CD4-positive, CD25-positive, alpha-beta regulatory T cell (primary cell): Measurements from ENCODE around the gene ZNF41. TPM values are rescaled to one million over a fixed set of nuclear protein-coding genes. Genes with fewer than 3 reads are reported as not detected.
"Not testable (repeated sequence)": the region's sequence is repeated elsewhere in the genome, so short reads cannot be mapped to it uniquely, and the experiment has no call there.

Experiments
- ATAC-seq, 2 donors: fragments of 150-1000 bp; cut with Tn5 transposase; one replicate each; pipeline ENCODE4 v1.10.0; 2021; ENCODE audit warnings: low read depth in 2 of 2, moderate number of reproducible peaks in 2 of 2, moderate library complexity in 1 of 2
- DNase-seq, 3 donors: peaks; one replicate each; pipeline versions ENCODE4 v3.0.0 to v3.0.0-alpha.2; 2012 to 2022; ENCODE audit warnings: mixed read lengths in 1 of 3
- H3K27ac ChIP-seq: one replicate; pipeline ENCODE4 v1.7.0; 2013; ENCODE audit warnings: mild to moderate bottlenecking, low read length; ENCODE audit not compliant: insufficient read depth, poor library complexity, severe bottlenecking
- H3K27me3 ChIP-seq: one replicate; pipeline ENCODE4 v1.7.0; 2013; ENCODE audit warnings: low read length; ENCODE audit not compliant: control insufficient read depth, insufficient read depth
- H3K36me3 ChIP-seq: one replicate; pipeline ENCODE4 v1.7.0; 2013; ENCODE audit warnings: mild to moderate bottlenecking, low read length, moderate library complexity; ENCODE audit not compliant: control insufficient read depth, insufficient read depth
- H3K4me1 ChIP-seq: 2 replicates; pipeline ENCODE4 v1.7.0; 2013; ENCODE audit warnings: mild to moderate bottlenecking, low read length; ENCODE audit not compliant: insufficient read depth, control insufficient read depth, poor library complexity, severe bottlenecking
- H3K4me3 ChIP-seq: one replicate; pipeline ENCODE4 v1.7.0; 2013; ENCODE audit warnings: low read depth, mild to moderate bottlenecking, low read length, moderate library complexity
- H3K9me3 ChIP-seq, 2 experiments: 1 replicate in 1 of 2; 2 replicates in 1 of 2; pipeline ENCODE4 v1.7.0; 2013; ENCODE audit warnings: low read length in 2 of 2, mild to moderate bottlenecking in 1 of 2, moderate library complexity in 1 of 2; ENCODE audit not compliant: control insufficient read depth in 2 of 2
- H3K27ac Mint-ChIP-seq, 3 donors: one replicate each; pipeline ENCODE4 v1.8.0; 2020 to 2022; ENCODE audit warnings: mild to moderate bottlenecking in 3 of 3, mixed read lengths in 3 of 3, moderate library complexity in 2 of 3
- H3K27me3 Mint-ChIP-seq: one replicate; pipeline ENCODE4 v1.8.0; 2022; ENCODE audit warnings: mild to moderate bottlenecking, mixed read lengths
- H3K36me3 Mint-ChIP-seq: one replicate; pipeline ENCODE4 v1.8.0; 2020; ENCODE audit warnings: mixed read lengths
- H3K4me1 Mint-ChIP-seq, 4 donors: one replicate each; pipeline ENCODE4 v1.8.0; 2020 to 2022; ENCODE audit warnings: mixed read lengths in 4 of 4, mild to moderate bottlenecking in 1 of 4
- H3K4me3 Mint-ChIP-seq, 4 donors: one replicate each; pipeline ENCODE4 v1.8.0; 2020 to 2022; ENCODE audit warnings: mild to moderate bottlenecking in 4 of 4, mixed read lengths in 4 of 4, moderate library complexity in 3 of 4
- H3K9me3 Mint-ChIP-seq, 7 donors: one replicate each; pipeline ENCODE4 v1.8.0; 2020 to 2022; ENCODE audit warnings: mixed read lengths in 7 of 7, mild to moderate bottlenecking in 3 of 7, moderate library complexity in 2 of 7
- polyA plus RNA-seq, 4 donors: library from polyadenylated mRNA; unstranded; fragments of 300-500 nt; fragmentation: Illumina TruSeq; gene quantifications; one replicate each; pipeline ENCODE4 v1.2.3, GENCODE V29; 2021
- total RNA-seq: library from RNA; stranded (reverse); gene quantifications from one replicate; pipeline ENCODE4 v1.2.3, GENCODE V29; 2022

ZNF41 gene
- total and polyA plus RNA-seq, 5 donors from 2014 or later: 4.9 to 9.3 (median 6.4) TPM

- H3K27me3 Mint-ChIP-seq: peaks cover 10% of the 10 kb centered on the region
- H3K4me1 ChIP-seq: no peaks in the 10 kb centered on the region
- no peak overlapping the region for H3K27ac Mint-ChIP-seq
- H3K27ac ChIP-seq: no peak overlapping the region
- no peaks in the 10 kb centered on the region for H3K36me3 ChIP-seq
- no peaks in the 10 kb centered on the region for H3K9me3 ChIP-seq
- DNase-seq (no peak), ATAC-seq (no peak)
- H3K4me3 Mint-ChIP-seq: peak overlapping the region in 1 of 4 donors; percentile 47
- H3K4me3 ChIP-seq: no peak overlapping the region
- H3K4me1 Mint-ChIP-seq: peaks cover 0 to 15% (median 3%) of the 10 kb centered on the region in 4 donors
- peaks cover 4% of the 10 kb centered on the region for H3K27me3 ChIP-seq
- no peaks in the 10 kb centered on the region for H3K36me3 Mint-ChIP-seq
- peaks cover 0 to 2% (median 0%) of the 10 kb centered on the region in 7 donors for H3K9me3 Mint-ChIP-seq
Measured at GRCh38 chrX:47514533-47515235, 31.7 kb upstream of the ZNF41 start.

- H3K9me3 ChIP-seq, DNase-seq, H3K4me1 ChIP-seq, H3K36me3 Mint-ChIP-seq, H3K36me3 ChIP-seq, H3K9me3 Mint-ChIP-seq, H3K27me3 ChIP-seq, H3K27ac ChIP-seq: not testable (repeated sequence)
- peaks cover 10% of the 10 kb centered on the region for H3K27me3 Mint-ChIP-seq
- peak overlapping the region; percentile 70 for H3K4me3 ChIP-seq
- peak; percentile 53 to 68 for ATAC-seq
- H3K4me1 Mint-ChIP-seq: peaks cover 0 to 13% (median 3%) of the 10 kb centered on the region in 4 donors
- H3K27ac Mint-ChIP-seq: peak overlapping the region in 1 of 3 donors; percentile 53
- H3K4me3 Mint-ChIP-seq: peak overlapping the region; percentile 11 to 91 (median 84)
Measured at GRCh38 chrX:47513034-47513965, 30.3 kb upstream of the ZNF41 start.

- DNase-seq: not testable (repeated sequence)
- H3K27me3 Mint-ChIP-seq: peaks cover 10% of the 10 kb centered on the region
Measured at GRCh38 chrX:47512383-47512782, 29.4 kb upstream of the ZNF41 start.

DNA sequence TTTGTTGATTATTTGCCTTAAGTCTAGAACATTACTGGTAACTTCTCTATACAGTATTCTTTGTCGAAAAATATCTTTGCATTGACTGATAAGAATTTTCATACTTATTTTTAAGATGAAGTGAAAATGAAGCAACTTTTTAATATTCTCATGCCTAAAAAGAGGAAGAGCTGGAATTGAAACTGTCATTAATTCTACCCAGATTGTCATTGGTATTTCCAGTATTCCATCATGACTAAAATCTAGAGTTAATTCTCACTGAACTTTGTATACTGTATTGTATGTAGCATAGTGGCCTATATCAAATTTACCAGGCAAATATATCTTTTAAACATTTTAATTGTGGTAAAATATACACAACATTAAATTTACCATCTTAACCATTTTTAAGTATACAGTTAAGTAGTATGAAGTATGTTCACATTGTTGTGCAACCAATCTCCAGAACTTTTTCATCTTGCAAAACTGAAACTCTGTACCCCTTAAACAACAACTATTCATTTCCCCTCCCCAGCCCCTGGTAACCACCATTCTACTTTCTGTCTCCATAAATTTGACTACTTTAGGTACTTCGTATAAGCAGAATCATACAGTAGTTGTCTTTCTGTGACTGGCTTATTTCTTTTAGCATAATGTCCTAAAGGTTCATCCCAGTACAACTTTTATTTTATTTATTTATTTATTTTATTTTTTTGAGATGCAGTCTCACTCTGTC, 24.3 kb upstream of the ZNF41 start:
- H3K9me3 ChIP-seq: no peaks in the 10 kb centered on the region
- Mint-ChIP-seq H3K4me3 (no peak overlapping the region), H3K27ac (no peak overlapping the region), H3K27me3 (peaks cover 5% of the 10 kb centered on the region), H3K36me3 (no peaks in the 10 kb centered on the region), H3K9me3 (no peaks in the 10 kb centered on the region), H3K4me1 (no peaks in the 10 kb centered on the region)
- no peak for ATAC-seq
- no peaks in the 10 kb centered on the region for H3K27me3 ChIP-seq
- H3K27ac ChIP-seq: no peak overlapping the region
- H3K4me3 ChIP-seq: no peak overlapping the region
- no peaks in the 10 kb centered on the region for H3K36me3 ChIP-seq
- no peak for DNase-seq
- H3K4me1 ChIP-seq: no peaks in the 10 kb centered on the region

More at GRCh38 chrX:47512383-47512782, 29.4 kb upstream of the ZNF41 start:
- H3K36me3 Mint-ChIP-seq, H3K9me3 Mint-ChIP-seq, H3K27me3 ChIP-seq, H3K36me3 ChIP-seq, H3K27ac Mint-ChIP-seq, H3K9me3 ChIP-seq, H3K4me3 ChIP-seq, H3K4me1 ChIP-seq, H3K27ac ChIP-seq, ATAC-seq: not testable (repeated sequence)
- Mint-ChIP-seq H3K4me3 (peak overlapping the region in 2 of 4 donors; percentile 11 to 44), H3K4me1 (peaks cover 0 to 12% (median 3%) of the 10 kb centered on the region in 4 donors)

DNA sequence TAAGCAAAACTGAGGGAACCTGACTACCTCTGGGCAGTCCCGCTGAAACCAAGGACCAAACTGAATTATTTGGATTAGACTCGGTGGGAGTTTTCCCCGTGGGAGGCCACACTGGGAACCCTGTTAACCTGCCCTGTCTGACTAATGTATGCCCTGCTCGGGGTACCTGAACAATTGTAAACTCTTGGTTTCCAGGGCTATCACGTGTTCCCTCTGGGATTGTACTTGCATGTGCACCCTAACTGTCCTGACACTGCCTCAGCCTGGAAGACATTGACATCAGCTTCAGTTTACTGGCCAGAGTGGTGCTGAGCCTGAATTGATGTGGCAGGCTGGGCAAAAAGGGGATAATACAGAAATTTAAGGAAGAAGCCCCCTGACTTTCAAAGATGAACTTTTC, 20.1 kb upstream of the ZNF41 start:
- no peaks in the 10 kb centered on the region for H3K9me3 ChIP-seq
- H3K4me1 ChIP-seq: no peaks in the 10 kb centered on the region
- H3K27me3 ChIP-seq: no peaks in the 10 kb centered on the region
- DNase-seq (no peak), ATAC-seq (no peak)
- Mint-ChIP-seq H3K27ac (no peak overlapping the region), H3K36me3 (no peaks in the 10 kb centered on the region), H3K27me3 (peaks cover 5% of the 10 kb centered on the region), H3K4me3 (no peak overlapping the region), H3K4me1 (no peaks in the 10 kb centered on the region), H3K9me3 (no peaks in the 10 kb centered on the region)
- H3K4me3 ChIP-seq: no peak overlapping the region
- H3K27ac ChIP-seq: no peak overlapping the region
- no peaks in the 10 kb centered on the region for H3K36me3 ChIP-seq

- no peak for ATAC-seq
- Mint-ChIP-seq H3K36me3 (no peaks in the 10 kb centered on the region), H3K4me3 (no peak overlapping the region), H3K27ac (no peak overlapping the region), H3K4me1 (no peaks in the 10 kb centered on the region), H3K27me3 (peaks cover 5% of the 10 kb centered on the region), H3K9me3 (no peaks in the 10 kb centered on the region)
- Histone ChIP-seq H3K36me3 (no peaks in the 10 kb centered on the region), H3K27me3 (no peaks in the 10 kb centered on the region), H3K9me3 (no peaks in the 10 kb centered on the region), H3K27ac (no peak overlapping the region), H3K4me1 (no peaks in the 10 kb centered on the region), H3K4me3 (no peak overlapping the region)
- DNase-seq: no peak
Measured at GRCh38 chrX:47502316-47503125, 19.5 kb upstream of the ZNF41 start.
